K562 (cell line): ENCODE measurements around the gene SCRN3. TPM values are rescaled to one million over a fixed set of nuclear protein-coding genes. Genes with fewer than 3 reads are reported as not detected.

Source experiments
- ATAC-seq: fragments of 200-7000 bp; cut with Tn5 transposase; 3 replicates; pipeline ENCODE4 v1.9.1; 2020; ENCODE audit warnings: moderate library complexity
- BruUV-seq: library from RNA; stranded (reverse); fragments of 400-500 nt; replicated peaks from 2 replicates; lab custom pipeline; 2021; lab: Mats Ljungman, UMichigan
- CTCF ChIA-PET: fragments of 300-600 bp; formaldehyde crosslinking; extraction: SDS; loops from one replicate; lab custom pipeline; 2021; ENCODE audit warnings: low intra/inter-chr PET ratio; lab: Yijun Ruan, JAX
- POLR2A ChIA-PET: fragments of 300-600, 350-650 bp; sonication (Branson Sonifier 250); formaldehyde crosslinking; extraction: SDS; loops from one replicate; lab custom pipeline; 2021; ENCODE audit warnings: antibody characterized with exemption, inconsistent platforms; lab: Yijun Ruan, JAX
- DNase-seq, 4 experiments: peaks; one replicate each; pipeline versions ENCODE4 v3.0.0 to v3.0.0-alpha.2; 2011 to 2018; ENCODE audit warnings: low spot score in 3 of 4, mixed read lengths in 3 of 4; ENCODE audit errors: extremely low read depth in 1 of 4
- FAIRE-seq: peaks from 2 replicates; lab custom pipeline; 2011; peaks lifted over from hg19 to GRCh38; lab: Jason Lieb, UNC
- H2AFZ ChIP-seq: 2 replicates; pipeline ENCODE4 v1.6.0; 2011; ENCODE audit warnings: low read depth, low read length, control low read depth, inconsistent platforms
- H3K27ac ChIP-seq: fragments of 200-600 bp; 3 replicates; pipeline ENCODE4 v1.8.0; 2011; ENCODE audit warnings: low read depth, mild to moderate bottlenecking, control low read depth, inconsistent platforms, low read length, moderate library complexity, mixed read lengths; ENCODE audit errors: extremely low read depth
- H3K27me3 ChIP-seq, 2 experiments: fragments of 300-600 bp in 1 of 2; 2 replicates in 1 of 2; 3 replicates in 1 of 2; pipeline versions ENCODE4 v1.6.0 to v1.8.0; 2011; ENCODE audit warnings: inconsistent platforms in 2 of 2, low read length in 2 of 2, mild to moderate bottlenecking in 1 of 2, mixed read lengths in 1 of 2, moderate library complexity in 1 of 2; ENCODE audit not compliant: control insufficient read depth in 2 of 2, insufficient read depth in 2 of 2
- H3K36me3 ChIP-seq: fragments of 300-600 bp; 3 replicates; pipeline ENCODE4 v1.8.0; 2011; ENCODE audit warnings: mild to moderate bottlenecking, low read length, inconsistent platforms; ENCODE audit not compliant: control insufficient read depth, insufficient read depth
- H3K4me1 ChIP-seq, 2 experiments: fragments of 200-600 bp in 1 of 2; replicated peaks in 1 of 2; 2 replicates in 1 of 2; 3 replicates in 1 of 2; pipeline versions ENCODE4 v1.5.1 to v1.8.0; 2011; ENCODE audit warnings: inconsistent platforms in 2 of 2, low read length in 2 of 2, mild to moderate bottlenecking in 1 of 2, mixed read lengths in 1 of 2, moderate library complexity in 1 of 2; ENCODE audit not compliant: control insufficient read depth in 2 of 2, insufficient read depth in 2 of 2
- H3K4me2 ChIP-seq: 2 replicates; pipeline ENCODE4 v1.6.1; 2011; ENCODE audit warnings: low read length, control low read depth, inconsistent platforms, mixed read lengths; ENCODE audit not compliant: insufficient read depth
- H3K4me3 ChIP-seq: fragments of 200-600 bp; sonication (generic), shearing (Covaris generic); 2 replicates; pipeline ENCODE4 v1.5.1; 2016; ENCODE audit warnings: control low read depth, inconsistent platforms
- H3K79me2 ChIP-seq: fragments of 200-600 bp; 3 replicates; pipeline ENCODE4 v1.8.0; 2011; ENCODE audit warnings: low read length, inconsistent platforms; ENCODE audit not compliant: control insufficient read depth, insufficient read depth
- H3K9ac ChIP-seq, 2 experiments: 2 replicates each; pipeline versions ENCODE4 v1.6.0 to v1.6.1; 2011; ENCODE audit warnings: low read depth in 2 of 2, low read length in 2 of 2, control low read depth in 1 of 2, inconsistent platforms in 1 of 2, mild to moderate bottlenecking in 1 of 2, mixed read lengths in 1 of 2; ENCODE audit not compliant: insufficient read depth in 1 of 2
- H3K9me1 ChIP-seq: one replicate; pipeline ENCODE4 v1.6.0; 2011; ENCODE audit warnings: inconsistent platforms, mild to moderate bottlenecking, low read length, moderate library complexity; ENCODE audit not compliant: control insufficient read depth, insufficient read depth
- H3K9me3 ChIP-seq: replicated peaks from 2 replicates; pipeline ENCODE4 v1.5.1; 2011; ENCODE audit warnings: low read depth, low read length, inconsistent platforms; ENCODE audit not compliant: control insufficient read depth, insufficient read depth
- H4K20me1 ChIP-seq: replicated peaks from 2 replicates; pipeline ENCODE4 v1.6.1; 2011; ENCODE audit warnings: low read length, inconsistent platforms, mixed read lengths; ENCODE audit not compliant: control insufficient read depth, insufficient read depth
- ATF1 ChIP-seq, 2 experiments: fragments of 450-650 bp in 1 of 2; IDR thresholded peaks; 2 replicates each; pipeline ENCODE4 v1.6.1; 2016; ENCODE audit warnings: missing compliant biosample characterization in 1 of 2, missing genetic modification characterization in 1 of 2
- CBFA2T2 ChIP-seq: fragments of 450-650 bp; conservative IDR thresholded peaks from 2 replicates; pipeline ENCODE4 v1.6.1; 2017; ENCODE audit warnings: mild to moderate bottlenecking
- CC2D1A ChIP-seq: fragments of 450-650 bp; IDR thresholded peaks from 2 replicates; pipeline ENCODE4 v1.6.1; 2017; ENCODE audit warnings: mild to moderate bottlenecking
- HCFC1 ChIP-seq: IDR thresholded peaks from 2 replicates; pipeline ENCODE4 v1.6.1; 2012; ENCODE audit warnings: low read depth, low read length, improper control_type of control experiment
- MBD2 ChIP-seq: sonication (generic); IDR thresholded peaks from 2 replicates; pipeline ENCODE4 v1.6.1; 2016; ENCODE audit warnings: low read depth, borderline replicate concordance
- NCOA1 ChIP-seq: fragments of 450-650 bp; IDR thresholded peaks from 2 replicates; pipeline ENCODE4 v1.6.1; 2016; ENCODE audit warnings: low read depth
- SNAPC5 ChIP-seq: fragments of 250-450 bp; sonication (Bioruptor Pico); IDR thresholded peaks from 2 replicates; pipeline ENCODE4 v1.8.0; 2021; ENCODE audit warnings: moderate library complexity, mild to moderate bottlenecking, inconsistent platforms
- ZBTB34 ChIP-seq: fragments of 250-450 bp; sonication (Bioruptor Pico); IDR thresholded peaks from 2 replicates; pipeline ENCODE4 v1.8.0; 2021; ENCODE audit warnings: mild to moderate bottlenecking, moderate library complexity
- in situ Hi-C: fragments of 300-500 bp; cut with MboI; formaldehyde crosslinking; loops from 4 replicates; pipeline ENCODE4 v1.15.0; 2018; ENCODE audit warnings: inconsistent platforms, mixed read lengths
- intact Hi-C: fragments of 100-400 bp; cut with micrococcal nuclease; formaldehyde crosslinking; loops from 2 replicates; pipeline ENCODE4 v1.14.2; 2022
- polyA plus RNA-seq, 8 experiments: library from polyadenylated mRNA; depleted of rRNA in 4 of 8; stranded (reverse) in 5 of 8; unstranded in 3 of 8; fragments of >200 nt; fragmentation: Nextera tagmentation in 2 of 8; fragmentation: Illumina TruSeq in 1 of 8; extraction: Ambion mirVana in 2 of 8; extraction: Trizol in 1 of 8; gene quantifications; 2 replicates each; pipeline versions ENCODE4 v1.2.1 to v1.2.3, GENCODE V29; 2011 to 2014; ENCODE audit warnings: inconsistent platforms in 1 of 8, missing spikeins in 1 of 8
- total RNA-seq, 7 experiments: library from RNA; depleted of rRNA in 6 of 7; stranded (reverse); fragments of >200 nt in 6 of 7; fragmentation: Illumina TruSeq in 2 of 7; extraction: Trizol in 2 of 7; gene quantifications; 2 replicates each; pipeline versions ENCODE4 v1.2.1 to v1.2.3, GENCODE V29; 2011 to 2021; ENCODE audit warnings: low replicate concordance in 1 of 7

SCRN3 gene
- total and polyA plus RNA-seq, 9 of the 15 experiments (the other 6 are each of a cell fraction or from before 2014, with no cell fraction given) = 7.7 to 21.8 (median 20.0) TPM

GRCh38 chr2:174436351-174436750 lies 40.8 kb downstream of the SCRN3 start:
- intact Hi-C loops = no loop called here
- in situ Hi-C loops = no loop called here
- Histone ChIP-seq H3K36me3 (no peaks in the 10 kb centered on the region), H3K9me3 (no peaks in the 10 kb centered on the region), H3K27me3 (peaks cover 0 to 2% of the 10 kb centered on the region in 2 experiments; a peak in 1 of 5 replicates), H3K4me2 (no peak overlapping the region), H3K79me2 (no peaks in the 10 kb centered on the region), H3K4me3 (no peak overlapping the region), H4K20me1 (no peaks in the 10 kb centered on the region), H3K9ac (no peak overlapping the region), H2AFZ (no peak overlapping the region), H3K4me1 (no peaks in the 10 kb centered on the region), H3K27ac (no peak overlapping the region), H3K9me1 (no peaks in the 10 kb centered on the region)
- CTCF ChIA-PET = no interaction called here
- no peak for FAIRE-seq
- no peak for TF ChIP-seq CBFA2T2
- TF ChIP-seq CC2D1A = no peak
- TF ChIP-seq ATF1 (CRISPR knock-in tag; IDR thresholded peaks at IDR 0.05) = no peak
- no peak for TF ChIP-seq ATF1 (tag; IDR thresholded peaks at IDR 0.05)
- TF ChIP-seq ZBTB34 (CRISPR knock-in tag) = no peak
- no peak for TF ChIP-seq NCOA1
- no peak for TF ChIP-seq HCFC1
- no peak for TF ChIP-seq SNAPC5 (CRISPR knock-in tag)
- no peak for TF ChIP-seq MBD2
- DNase-seq = no peak
- POLR2A ChIA-PET = interaction anchor here (0.6 kb wide), 1 partner anchor 119 kb away, joined by 3 read pairs; no protein-coding TSS in a partner anchor
- BruUV-seq = no TSS peak
- no peak for ATAC-seq
